ENCODE measurements around the gene NSG2.

GRCh38 chr5:174118823-174119467, 73.4 kb downstream of the NSG2 start:
- no peak for TF ChIP-seq CTCF (conservative IDR thresholded peaks at IDR 0.05; ENCODE audit: low read length)
- TF ChIP-seq EZH2phosphoT487 (IDR thresholded peaks at IDR 0.05; ENCODE audit: borderline replicate concordance, low read depth, low read length), result no peak
